NCI-H510A (cell line): Measurements from ENCODE around the gene NGB.
A peak's percentile ranks its signal among the peaks of the same experiment; 100 is the strongest.
"Not testable (repeated sequence)": the region's sequence is repeated elsewhere in the genome, so short reads cannot be mapped to it uniquely, and the experiment has no call there.

ENCODE experiments used
- DNase-seq: peaks from one replicate; lab custom pipeline; 2025; lab: John Stamatoyannopoulos, UW

Gene NGB

DNA sequence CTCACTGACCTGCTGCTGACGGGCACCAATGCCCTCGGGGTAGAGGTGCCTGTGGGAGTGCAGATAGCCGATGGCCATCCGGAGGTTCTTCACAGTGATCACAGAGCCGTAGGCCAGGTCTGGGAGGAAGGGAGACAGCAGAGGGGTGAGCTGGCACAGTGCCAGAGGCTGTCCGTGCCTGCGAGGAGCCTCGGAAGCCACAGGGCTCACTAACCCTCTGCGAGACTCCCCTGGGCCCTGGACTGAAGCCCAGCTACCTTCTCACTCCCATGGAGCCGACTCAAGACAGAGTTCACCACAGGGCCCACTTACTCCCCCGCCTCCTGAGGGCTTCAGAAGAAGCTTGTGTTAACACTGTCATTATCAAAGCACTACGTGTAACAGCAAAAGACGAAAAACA, 25.1 kb upstream of the NGB start:
- DNase-seq = no peak

- no peak for DNase-seq
Measured at GRCh38 chr14:77290705-77291104, 19.7 kb upstream of the NGB start.

DNA sequence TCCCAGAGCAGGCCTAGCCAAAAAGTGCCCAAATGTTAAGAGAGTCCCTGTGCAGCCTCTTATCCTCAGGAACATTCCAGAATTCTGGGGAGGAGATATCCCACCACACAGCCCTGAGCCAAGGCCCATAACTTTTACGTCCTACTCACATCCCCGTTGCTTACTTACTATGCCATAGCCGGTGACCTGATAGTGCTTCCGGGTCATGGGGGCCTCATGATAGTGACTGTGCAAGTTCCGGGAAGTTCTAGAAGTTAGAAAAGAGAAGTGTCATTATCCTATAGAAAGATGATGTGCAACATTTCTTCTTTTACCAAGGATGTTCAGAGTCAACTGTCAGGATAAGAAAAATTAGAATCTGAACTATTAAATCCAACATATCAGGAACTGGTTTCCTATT, 15.6 kb upstream of the NGB start:
- DNase-seq = no peak

GRCh38 chr14:77284466-77284865, 13.5 kb upstream of the NGB start:
- no peak for DNase-seq

GRCh38 chr14:77284066-77284465, 13.1 kb upstream of the NGB start:
- no peak for DNase-seq

DNA sequence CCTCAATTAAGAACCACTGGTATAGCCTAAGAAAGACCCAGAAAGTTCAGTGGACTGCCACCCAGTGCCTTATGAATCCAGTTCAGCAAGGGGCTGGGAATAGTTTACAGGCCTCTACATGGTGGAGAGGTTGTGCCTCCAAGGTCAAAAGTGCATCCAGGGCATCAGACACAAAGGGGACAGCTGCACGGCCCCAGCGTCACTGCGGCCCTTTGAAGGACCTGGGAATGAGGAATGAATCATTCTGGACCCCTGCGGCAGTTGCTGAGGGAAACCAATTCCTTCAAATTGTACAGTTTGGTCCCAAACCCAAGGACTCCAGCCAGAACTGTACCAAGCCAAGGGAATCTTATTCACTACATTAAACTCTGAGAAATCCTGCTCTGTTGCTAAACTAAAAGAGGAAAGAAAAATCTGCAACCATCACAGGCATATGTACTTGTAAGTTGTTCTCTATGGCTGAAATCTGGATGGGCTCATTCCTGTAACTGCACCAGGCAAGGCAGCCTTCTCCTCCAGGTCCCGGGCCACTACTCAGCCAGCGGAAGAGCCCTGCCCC, 10.9 kb upstream of the NGB start:
- no peak for DNase-seq

GRCh38 chr14:77280921-77281320, 9.9 kb upstream of the NGB start:
- not testable (repeated sequence) for DNase-seq

DNA sequence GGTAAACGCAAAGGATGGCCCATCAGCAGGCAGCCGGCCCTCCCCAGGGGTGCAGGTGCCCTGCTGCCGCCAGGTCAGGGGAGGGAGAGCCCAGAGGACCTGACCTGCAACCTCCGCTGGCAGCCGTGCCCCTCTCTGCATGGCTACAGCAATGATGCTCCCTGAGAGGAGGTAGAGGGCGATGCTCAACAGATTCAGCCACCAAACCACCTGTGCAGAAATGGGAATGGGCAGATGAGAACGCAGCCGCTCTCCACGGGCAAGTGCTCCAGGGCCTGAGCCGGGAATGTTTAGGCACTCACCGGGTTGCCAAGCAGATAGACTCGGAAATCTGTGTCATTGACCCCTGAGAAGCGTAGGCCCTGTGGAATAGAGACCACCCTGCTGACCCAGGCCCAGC, 8.7 kb upstream of the NGB start:
- no peak for DNase-seq

GRCh38 chr14:77278461-77279230, 7.6 kb upstream of the NGB start:
- DNase-seq = no peak

DNA sequence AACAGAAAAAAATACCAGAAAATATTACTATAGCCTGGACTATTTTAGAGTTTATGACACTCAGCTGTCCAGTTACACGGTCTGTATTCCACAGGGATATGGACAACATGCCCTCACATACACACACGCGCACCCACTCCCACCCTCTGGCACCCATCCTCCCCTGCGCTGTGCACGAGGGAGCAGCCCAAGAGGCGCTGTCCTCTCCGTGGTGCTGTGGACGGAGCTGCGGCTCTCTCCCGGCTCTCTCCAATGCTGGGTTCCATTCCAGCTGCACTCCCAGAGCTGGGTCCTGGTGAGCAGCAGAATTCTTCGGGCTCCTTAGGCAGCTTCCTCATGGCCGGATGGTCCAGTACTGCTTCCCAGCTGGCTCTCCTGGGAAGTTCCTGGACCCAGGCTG, 6.0 kb upstream of the NGB start:
- DNase-seq = no peak

DNA sequence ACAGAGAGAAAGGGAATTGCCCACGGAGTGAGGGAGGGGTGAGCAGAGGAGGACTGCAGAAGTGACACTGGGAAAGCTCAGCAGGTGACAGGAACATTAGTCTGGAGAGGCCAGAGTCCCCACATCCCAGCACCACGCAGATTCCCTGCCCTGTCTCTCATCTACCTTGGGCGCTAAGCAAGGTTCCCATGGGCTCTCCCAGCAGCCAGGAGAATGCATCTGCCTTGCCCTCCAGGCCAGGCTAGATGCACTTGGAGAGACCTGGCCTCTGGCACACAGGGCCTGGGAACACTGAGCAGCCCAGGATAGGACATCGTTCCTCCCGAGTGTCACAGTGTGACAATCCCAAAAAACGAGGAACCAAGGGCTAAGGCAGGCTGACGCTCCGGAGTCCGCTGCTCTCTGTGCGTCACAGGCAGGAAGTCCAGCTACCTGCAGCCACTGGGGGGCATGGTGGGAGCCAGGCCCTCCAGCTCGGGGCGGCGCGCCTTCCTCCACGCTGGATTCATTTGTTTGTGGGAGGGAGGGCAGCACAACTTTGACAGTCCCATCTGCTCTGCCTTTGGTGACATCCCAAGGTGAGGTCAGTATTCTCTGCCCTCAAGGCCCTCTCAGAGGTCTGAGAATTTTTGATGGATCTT, 5.4 kb upstream of the NGB start:
- DNase-seq = no peak

DNA sequence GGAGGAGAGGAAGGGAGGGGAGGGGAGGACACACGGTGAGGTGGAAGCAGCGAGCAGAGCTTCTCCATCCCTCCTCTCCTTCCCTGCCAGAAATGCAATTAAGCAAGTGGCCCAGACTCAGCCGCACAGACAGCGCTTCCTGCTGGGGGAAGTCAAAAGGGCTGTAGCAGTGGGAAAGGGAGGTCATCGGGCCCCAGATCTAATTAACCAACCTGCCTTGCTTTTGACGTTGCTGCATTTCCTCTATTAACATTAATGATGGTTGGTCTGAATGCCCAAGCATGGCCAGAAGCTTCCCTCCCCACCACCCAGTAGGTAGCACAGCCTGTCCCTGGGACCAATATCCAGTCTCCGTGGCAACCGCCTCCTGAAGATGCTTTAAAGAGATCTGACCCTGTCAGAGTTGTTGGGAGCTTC, 4.6 kb upstream of the NGB start:
- no peak for DNase-seq

GRCh38 chr14:77275041-77275580, 4.1 kb upstream of the NGB start:
- DNase-seq = no peak

- no peak for DNase-seq
Measured at GRCh38 chr14:77273796-77274195, 2.8 kb upstream of the NGB start.

- DNase-seq = no peak
Measured at GRCh38 chr14:77272261-77272660, 1.3 kb upstream of the NGB start.

DNA sequence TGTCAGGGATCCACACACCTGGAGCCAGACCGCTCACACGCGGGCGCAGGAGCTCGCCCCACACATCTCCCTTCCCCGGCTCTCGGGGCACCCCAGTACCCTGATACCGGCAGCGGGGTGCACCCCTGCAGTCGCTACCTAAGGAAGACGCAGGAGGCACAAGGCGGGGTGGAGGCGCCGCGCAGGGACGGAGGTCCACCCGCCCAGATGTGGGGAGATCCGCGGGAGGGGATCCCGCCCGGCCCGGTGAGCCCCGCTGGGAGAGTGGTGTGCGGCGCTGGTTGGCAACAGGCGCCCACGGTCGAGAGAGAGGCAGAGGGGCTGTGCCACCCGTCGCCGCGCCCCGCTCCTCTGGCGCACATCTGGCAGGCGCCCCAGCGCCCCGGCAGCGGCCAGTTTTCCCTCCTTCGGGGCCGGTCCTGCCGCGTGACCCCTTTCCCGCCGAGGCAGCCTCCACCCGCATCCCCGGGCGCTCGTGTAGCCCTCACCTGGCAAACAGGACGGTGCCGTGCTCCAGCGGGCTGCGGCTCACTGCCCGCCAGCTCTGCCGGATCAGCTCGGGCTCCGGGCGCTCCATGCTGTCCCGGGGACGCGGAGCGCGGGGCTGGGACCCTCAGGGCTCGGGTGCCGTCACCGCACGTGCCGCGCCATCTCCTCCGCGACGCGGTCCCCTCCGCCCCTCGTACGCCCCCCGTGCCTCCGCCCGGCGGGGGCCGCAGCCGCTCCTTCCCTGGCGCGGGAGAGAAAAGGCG, 469 bp downstream of the NGB start:
- DNase-seq = no peak

DNA sequence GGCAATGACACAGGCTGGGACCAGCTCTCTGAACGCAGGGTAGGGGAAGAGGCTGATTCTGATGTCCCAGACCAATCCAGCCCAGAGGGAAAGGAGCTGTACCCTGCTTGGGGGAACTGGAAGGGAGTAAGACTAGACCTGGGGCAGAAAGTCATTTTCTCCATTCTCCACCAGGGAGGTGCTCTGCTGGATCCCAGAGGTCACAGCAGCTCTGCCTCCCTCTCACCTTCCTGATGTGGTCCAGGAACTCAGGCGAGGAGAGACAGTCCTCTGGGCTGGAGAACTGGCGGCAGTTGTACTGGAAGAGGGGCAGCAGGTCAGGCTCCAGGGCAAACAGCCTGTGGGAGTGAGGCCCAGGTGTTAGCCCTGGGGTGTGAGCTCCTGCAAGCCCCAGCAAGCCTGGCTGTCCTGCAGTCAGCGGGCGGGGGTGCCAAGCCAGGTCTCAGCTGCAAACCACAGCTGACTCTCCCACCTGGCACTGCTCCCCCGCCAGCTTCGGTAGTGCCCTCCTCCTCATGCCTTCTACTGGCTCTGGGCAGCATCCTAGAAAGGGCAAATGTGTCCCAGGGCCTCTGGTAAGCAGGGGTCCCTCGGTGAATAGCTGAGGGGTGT, 1.9 kb downstream of the NGB start:
- peak; percentile 41 for DNase-seq

DNA sequence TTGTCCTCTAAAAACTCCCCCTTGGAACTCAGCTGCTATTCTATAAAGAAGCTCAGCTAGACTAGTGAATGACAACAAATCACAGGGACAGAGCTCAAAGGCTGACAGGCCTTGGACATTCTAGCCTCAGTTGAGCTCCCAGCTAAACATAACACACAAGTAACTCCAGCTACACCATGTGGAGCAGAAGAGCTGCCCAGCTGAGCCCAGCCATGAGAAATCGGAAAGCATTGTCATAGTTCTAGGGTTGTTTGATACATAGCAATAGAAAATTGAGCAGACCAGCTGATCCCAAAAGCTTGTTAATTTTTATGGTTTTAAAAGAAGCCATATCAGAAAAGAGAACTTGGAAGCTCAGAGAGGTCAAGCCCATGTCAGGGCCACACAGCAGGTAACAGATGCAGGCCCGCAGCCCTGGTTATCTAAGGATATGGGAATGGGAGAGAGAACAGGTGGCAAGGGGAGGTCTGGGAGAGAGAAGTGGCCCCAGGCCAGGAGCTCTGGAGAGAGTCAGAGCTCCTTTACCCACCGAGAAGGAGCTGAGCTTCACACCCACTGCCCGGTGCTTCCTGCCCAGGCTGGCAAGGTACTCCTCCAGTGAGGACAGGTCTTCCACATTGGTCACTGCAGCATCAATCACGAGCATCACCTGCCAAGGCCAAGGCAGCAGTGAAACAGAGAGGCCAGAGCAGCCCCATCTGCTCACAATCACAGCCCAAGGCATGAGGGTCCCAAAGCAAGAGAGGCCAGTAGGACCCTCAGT, 2.9 kb downstream of the NGB start:
- no peak for DNase-seq

- DNase-seq = no peak
Measured at GRCh38 chr14:77266336-77266735, 4.7 kb downstream of the NGB start.

DNA sequence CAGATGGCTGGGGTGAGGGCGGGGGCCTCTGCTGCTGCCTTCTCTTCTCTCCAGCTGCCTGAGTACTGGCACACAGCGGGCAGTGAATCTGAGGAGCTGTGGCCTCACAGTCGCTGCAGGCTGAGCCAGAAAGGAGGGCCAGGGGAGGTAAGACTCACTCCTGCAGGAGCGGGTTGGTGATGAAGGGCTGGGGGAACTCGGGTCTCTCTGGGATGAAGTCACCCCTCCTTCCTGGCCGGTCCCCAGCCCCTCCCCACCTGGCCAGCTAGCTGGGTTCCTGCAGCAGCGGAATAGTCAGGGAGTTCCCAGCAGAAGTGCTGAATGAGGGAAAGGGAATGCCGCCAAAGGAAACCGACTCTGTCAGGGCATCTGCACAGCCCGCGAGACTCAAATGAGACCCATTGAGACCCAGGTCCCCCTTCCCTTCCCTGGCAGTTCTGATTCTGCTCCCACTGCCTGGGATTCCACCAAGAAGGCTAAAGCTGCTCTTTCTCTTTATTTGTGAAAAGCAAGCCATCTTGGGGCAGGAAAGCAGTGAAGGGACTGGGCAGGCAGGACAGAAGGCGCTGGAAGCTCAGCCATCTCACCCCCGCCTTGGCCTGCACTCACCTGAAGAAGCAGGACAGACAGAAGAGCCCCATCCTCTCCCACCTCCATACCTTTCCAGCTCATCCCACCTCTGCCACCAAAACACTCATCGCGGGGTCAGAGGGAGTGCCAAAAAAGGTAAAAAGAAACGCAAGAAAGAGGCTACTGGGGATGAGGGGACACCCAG, 5.3 kb downstream of the NGB start:
- DNase-seq = no peak

DNA sequence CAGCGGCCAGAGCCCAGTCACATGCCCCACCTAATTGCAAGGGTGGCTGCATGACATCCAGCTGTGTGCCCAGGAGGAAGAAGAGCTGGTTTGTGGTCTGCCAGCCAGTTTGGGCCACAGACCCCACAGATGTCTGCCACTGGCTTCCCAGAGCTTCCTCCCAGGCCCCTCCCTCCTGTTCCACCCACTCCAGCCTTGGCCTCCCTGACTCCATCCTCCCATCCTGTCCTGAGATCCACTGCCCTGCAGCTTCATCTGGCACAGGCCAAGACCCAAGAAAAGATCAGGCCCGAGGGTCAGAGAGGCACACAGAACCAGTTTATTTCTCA, 5.9 kb downstream of the NGB start:
- DNase-seq = no peak
